ENCODE measurements around the gene SLC25A17. TPM values are rescaled to one million over a fixed set of nuclear protein-coding genes. Genes with fewer than 3 reads are reported as not detected.
A peak's percentile ranks its signal among the peaks of the same experiment; 100 is the strongest.
"Not testable (repeated sequence)": the region's sequence is repeated elsewhere in the genome, so short reads cannot be mapped to it uniquely, and the experiment has no call there.

Gene SLC25A17
- total and polyA plus RNA-seq, 9 donors, result 19.2 to 25.8 (median 22.4) TPM

GRCh38 chr22:40855071-40855978 is 36.2 kb upstream of the SLC25A17 start:
- Histone ChIP-seq H3K27me3 (ENCODE audit: control insufficient read depth, insufficient read depth, low read length) (no peaks in the 10 kb centered on the region), H3K36me3 (ENCODE audit: control insufficient read depth, insufficient read depth, low read length) (no peaks in the 10 kb centered on the region), H3K4me1 (ENCODE audit: control insufficient read depth, insufficient read depth, low read length) (peaks cover 14% of the 10 kb centered on the region), H3K27ac (ENCODE audit: low read length) (peak overlapping the region; percentile 99), H3K9me3 (replicated peaks; ENCODE audit: control insufficient read depth, low read depth, low read length) (no peaks in the 10 kb centered on the region), H3K4me3 (ENCODE audit: low read length) (peak overlapping the region; percentile 79)
- DNase-seq, result peak; percentile 32
- WGBS (ENCODE audit: insufficient coverage), result 63% methylated on average over 7 of the region's 20 CpGs

- Histone ChIP-seq H3K36me3 (ENCODE audit: control insufficient read depth, insufficient read depth, low read length) (peaks cover 7% of the 10 kb centered on the region), H3K27me3 (ENCODE audit: control insufficient read depth, insufficient read depth, low read length) (no peaks in the 10 kb centered on the region), H3K27ac (ENCODE audit: low read length) (no peak overlapping the region), H3K9me3 (replicated peaks; ENCODE audit: control insufficient read depth, low read depth, low read length) (no peaks in the 10 kb centered on the region), H3K4me3 (ENCODE audit: low read length) (no peak overlapping the region), H3K4me1 (ENCODE audit: control insufficient read depth, insufficient read depth, low read length) (peaks cover 14% of the 10 kb centered on the region)
- no peak for DNase-seq
- WGBS (ENCODE audit: insufficient coverage), result no CpG with 5 or more reads among the region's 3 CpGs
Measured at GRCh38 chr22:40853961-40854360, 34.8 kb upstream of the SLC25A17 start.

- Histone ChIP-seq H3K9me3 (replicated peaks; ENCODE audit: control insufficient read depth, low read depth, low read length) (no peaks in the 10 kb centered on the region), H3K4me1 (ENCODE audit: control insufficient read depth, insufficient read depth, low read length) (peaks cover 14% of the 10 kb centered on the region), H3K4me3 (ENCODE audit: low read length) (no peak overlapping the region), H3K27ac (ENCODE audit: low read length) (no peak overlapping the region), H3K27me3 (ENCODE audit: control insufficient read depth, insufficient read depth, low read length) (no peaks in the 10 kb centered on the region), H3K36me3 (ENCODE audit: control insufficient read depth, insufficient read depth, low read length) (peaks cover 10% of the 10 kb centered on the region)
- DNase-seq, result no peak
- 50% methylated on average over 1 of the region's 1 CpG for WGBS (ENCODE audit: insufficient coverage)
Measured at GRCh38 chr22:40853333-40853732, 34.2 kb upstream of the SLC25A17 start.

- H3K27ac ChIP-seq (ENCODE audit: low read length); H3K4me3 ChIP-seq (ENCODE audit: low read length); H3K9me3 ChIP-seq (replicated peaks; ENCODE audit: control insufficient read depth, low read depth, low read length); H3K27me3 ChIP-seq (ENCODE audit: control insufficient read depth, insufficient read depth, low read length); H3K4me1 ChIP-seq (ENCODE audit: control insufficient read depth, insufficient read depth, low read length); DNase-seq: not testable (repeated sequence)
- peaks cover 48% of the 10 kb centered on the region for H3K36me3 ChIP-seq (ENCODE audit: control insufficient read depth, insufficient read depth, low read length)
- 94% methylated on average over 9 of the region's 11 CpGs for WGBS (ENCODE audit: insufficient coverage)
Measured at GRCh38 chr22:40845816-40846215, 26.7 kb upstream of the SLC25A17 start.

GRCh38 chr22:40844951-40845350 is 25.8 kb upstream of the SLC25A17 start:
- H3K27ac ChIP-seq (ENCODE audit: low read length), result no peak overlapping the region
- no peaks in the 10 kb centered on the region for H3K9me3 ChIP-seq (replicated peaks; ENCODE audit: control insufficient read depth, low read depth, low read length)
- no peak overlapping the region for H3K4me3 ChIP-seq (ENCODE audit: low read length)
- DNase-seq, result no peak
- no CpG with 5 or more reads among the region's 3 CpGs for WGBS (ENCODE audit: insufficient coverage)
- H3K36me3 ChIP-seq (ENCODE audit: control insufficient read depth, insufficient read depth, low read length), result peaks cover 55% of the 10 kb centered on the region
- H3K27me3 ChIP-seq (ENCODE audit: control insufficient read depth, insufficient read depth, low read length), result no peaks in the 10 kb centered on the region
- no peaks in the 10 kb centered on the region for H3K4me1 ChIP-seq (ENCODE audit: control insufficient read depth, insufficient read depth, low read length)

DNA sequence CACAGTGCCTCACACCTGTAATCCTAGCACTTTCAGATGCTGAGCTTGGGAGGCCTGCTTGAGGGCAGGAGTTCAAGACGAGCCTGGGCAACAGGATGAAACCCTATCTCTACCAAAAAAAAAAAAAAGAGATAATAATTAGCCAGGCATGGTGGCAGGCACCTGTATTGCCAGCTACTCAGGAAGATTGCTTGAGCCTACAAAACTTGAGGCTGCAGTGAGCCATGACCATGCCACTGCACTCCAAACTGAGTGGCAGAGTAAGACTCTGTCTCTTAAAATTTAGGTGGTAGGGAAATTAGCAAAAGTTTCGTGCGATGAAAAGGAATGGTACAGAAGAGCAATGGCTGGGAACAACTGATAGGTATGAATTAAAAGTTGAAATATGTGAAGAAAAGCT is 19.3 kb upstream of the SLC25A17 start:
- Histone ChIP-seq H3K4me1 (ENCODE audit: control insufficient read depth, insufficient read depth, low read length) (no peaks in the 10 kb centered on the region), H3K9me3 (replicated peaks; ENCODE audit: control insufficient read depth, low read depth, low read length) (no peaks in the 10 kb centered on the region), H3K36me3 (ENCODE audit: control insufficient read depth, insufficient read depth, low read length) (peaks cover 65% of the 10 kb centered on the region), H3K27ac (ENCODE audit: low read length) (no peak overlapping the region), H3K4me3 (ENCODE audit: low read length) (no peak overlapping the region), H3K27me3 (ENCODE audit: control insufficient read depth, insufficient read depth, low read length) (no peaks in the 10 kb centered on the region)
- no peak for DNase-seq
- WGBS (ENCODE audit: insufficient coverage), result no CpG with 5 or more reads among the region's 3 CpGs

- Histone ChIP-seq H3K36me3 (ENCODE audit: control insufficient read depth, insufficient read depth, low read length) (peaks cover 53% of the 10 kb centered on the region), H3K4me3 (ENCODE audit: low read length) (no peak overlapping the region), H3K27ac (ENCODE audit: low read length) (no peak overlapping the region), H3K4me1 (ENCODE audit: control insufficient read depth, insufficient read depth, low read length) (no peaks in the 10 kb centered on the region), H3K9me3 (replicated peaks; ENCODE audit: control insufficient read depth, low read depth, low read length) (no peaks in the 10 kb centered on the region), H3K27me3 (ENCODE audit: control insufficient read depth, insufficient read depth, low read length) (no peaks in the 10 kb centered on the region)
- WGBS (ENCODE audit: insufficient coverage), result 100% methylated on average over 2 of the region's 3 CpGs
- no peak for DNase-seq
Measured at GRCh38 chr22:40834619-40835018, 15.5 kb upstream of the SLC25A17 start.

DNA sequence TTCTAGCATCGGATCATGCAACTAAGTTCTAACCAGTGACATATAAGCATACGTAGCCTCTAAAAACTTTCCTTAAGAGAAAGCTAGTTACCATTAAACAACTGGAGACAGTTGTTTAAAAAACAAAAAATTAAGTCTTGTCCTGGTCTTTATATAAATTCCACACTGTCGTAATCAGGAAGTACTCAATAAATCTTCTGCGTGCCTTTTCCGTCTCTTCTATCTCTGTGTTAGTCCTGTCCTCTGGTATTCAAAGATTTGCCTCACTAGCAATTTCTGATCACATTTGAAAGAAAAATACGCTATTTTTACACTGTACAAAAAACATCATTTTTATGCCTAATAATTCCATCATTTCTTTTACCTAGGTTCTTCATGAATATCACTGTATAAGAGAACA is 10.0 kb upstream of the SLC25A17 start:
- Histone ChIP-seq H3K4me1 (ENCODE audit: control insufficient read depth, insufficient read depth, low read length) (no peaks in the 10 kb centered on the region), H3K27me3 (ENCODE audit: control insufficient read depth, insufficient read depth, low read length) (no peaks in the 10 kb centered on the region), H3K9me3 (replicated peaks; ENCODE audit: control insufficient read depth, low read depth, low read length) (no peaks in the 10 kb centered on the region), H3K4me3 (ENCODE audit: low read length) (no peak overlapping the region), H3K27ac (ENCODE audit: low read length) (no peak overlapping the region), H3K36me3 (ENCODE audit: control insufficient read depth, insufficient read depth, low read length) (peaks cover 30% of the 10 kb centered on the region)
- DNase-seq, result no peak
- WGBS (ENCODE audit: insufficient coverage), result 83% methylated on average over 3 of the region's 6 CpGs

- 72% methylated on average over 2 of the region's 7 CpGs for WGBS (ENCODE audit: insufficient coverage)
- H3K9me3 ChIP-seq (replicated peaks; ENCODE audit: control insufficient read depth, low read depth, low read length), result no peaks in the 10 kb centered on the region
- DNase-seq, result no peak
- no peak overlapping the region for H3K4me3 ChIP-seq (ENCODE audit: low read length)
- no peaks in the 10 kb centered on the region for H3K27me3 ChIP-seq (ENCODE audit: control insufficient read depth, insufficient read depth, low read length)
- H3K4me1 ChIP-seq (ENCODE audit: control insufficient read depth, insufficient read depth, low read length), result no peaks in the 10 kb centered on the region
- peaks cover 28% of the 10 kb centered on the region for H3K36me3 ChIP-seq (ENCODE audit: control insufficient read depth, insufficient read depth, low read length)
- no peak overlapping the region for H3K27ac ChIP-seq (ENCODE audit: low read length)
Measured at GRCh38 chr22:40826984-40827741, 8.0 kb upstream of the SLC25A17 start.

GRCh38 chr22:40826292-40826691 is 7.1 kb upstream of the SLC25A17 start:
- not testable (repeated sequence) for H3K27ac ChIP-seq (ENCODE audit: low read length); H3K4me3 ChIP-seq (ENCODE audit: low read length); DNase-seq; H3K27me3 ChIP-seq (ENCODE audit: control insufficient read depth, insufficient read depth, low read length); H3K4me1 ChIP-seq (ENCODE audit: control insufficient read depth, insufficient read depth, low read length); H3K9me3 ChIP-seq (replicated peaks; ENCODE audit: control insufficient read depth, low read depth, low read length)
- 90% methylated on average over 2 of the region's 2 CpGs for WGBS (ENCODE audit: insufficient coverage)
- peaks cover 27% of the 10 kb centered on the region for H3K36me3 ChIP-seq (ENCODE audit: control insufficient read depth, insufficient read depth, low read length)

Data from muscle of leg (tissue), 11 donors.